IMR-90 (cell line): ENCODE measurements around the gene XRCC3. TPM values are rescaled to one million over a fixed set of nuclear protein-coding genes. Genes with fewer than 3 reads are reported as not detected.

ENCODE experiments used
- ATAC-seq: fragments of 200-7000 bp; cut with Tn5 transposase; 2 replicates; pipeline ENCODE4 v1.9.1; 2020; ENCODE audit warnings: low read depth, mild to moderate bottlenecking, moderate library complexity
- BruUV-seq: library from RNA; stranded (reverse); fragments of 400-500 nt; replicated peaks from 2 replicates; lab custom pipeline; 2021; lab: Mats Ljungman, UMichigan
- CTCF ChIA-PET: fragments of 300-600 bp; formaldehyde crosslinking; extraction: SDS; loops from one replicate; lab custom pipeline; 2021; ENCODE audit warnings: antibody characterized with exemption; lab: Yijun Ruan, JAX
- POLR2A ChIA-PET: fragments of 300-600 bp; sonication (Branson Sonifier 250); formaldehyde crosslinking; loops from one replicate; lab custom pipeline; 2022; ENCODE audit warnings: antibody characterized with exemption; ENCODE audit not compliant: unreplicated experiment; lab: Charles Lee
- DNase-seq: peaks from one replicate; pipeline ENCODE4 v3.0.0; 2013
- H2AFZ ChIP-seq: replicated peaks from 2 replicates; pipeline ENCODE3; 2013; ENCODE audit warnings: low read length, mild to moderate bottlenecking; ENCODE audit not compliant: poor library complexity
- H2AK5ac ChIP-seq: 2 replicates; pipeline ENCODE4 v1.6.1; 2013; ENCODE audit warnings: low read depth, low read length, inconsistent platforms
- H2AK9ac ChIP-seq: replicated peaks from 2 replicates; pipeline ENCODE3; 2013; ENCODE audit warnings: mild to moderate bottlenecking, low read depth, low read length, moderate library complexity; ENCODE audit not compliant: poor library complexity
- H2BK120ac ChIP-seq: 2 replicates; pipeline ENCODE4 v1.6.1; 2013; ENCODE audit warnings: low read depth, low read length, inconsistent platforms
- H2BK15ac ChIP-seq: 3 replicates; pipeline ENCODE4 v1.6.1; 2013; ENCODE audit warnings: low read depth, low read length, inconsistent platforms
- H2BK20ac ChIP-seq: 2 replicates; pipeline ENCODE4 v1.6.1; 2013; ENCODE audit warnings: low read depth, mild to moderate bottlenecking, inconsistent platforms, low read length, moderate library complexity
- H2BK5ac ChIP-seq: 2 replicates; pipeline ENCODE4 v1.6.1; 2013; ENCODE audit warnings: mild to moderate bottlenecking, low read depth, low read length, inconsistent platforms; ENCODE audit not compliant: poor library complexity, severe bottlenecking
- H3K14ac ChIP-seq: replicated peaks from 2 replicates; pipeline ENCODE4 v1.6.1; 2013; ENCODE audit warnings: low read depth, low read length, inconsistent platforms
- H3K18ac ChIP-seq: 2 replicates; pipeline ENCODE4 v1.6.1; 2013; ENCODE audit warnings: low read depth, low read length, control low read depth
- H3K23ac ChIP-seq: 2 replicates; pipeline ENCODE4 v1.6.1; 2013; ENCODE audit warnings: low read depth, low read length, inconsistent platforms
- H3K27ac ChIP-seq: 2 replicates; pipeline ENCODE4 v1.5.1; 2013; ENCODE audit warnings: mild to moderate bottlenecking, control low read depth, low read length; ENCODE audit not compliant: insufficient read depth
- H3K27me3 ChIP-seq: 2 replicates; pipeline ENCODE4 v1.6.1; 2013; ENCODE audit warnings: low read length; ENCODE audit not compliant: control insufficient read depth, insufficient read depth
- H3K36me3 ChIP-seq: 2 replicates; pipeline ENCODE4 v1.6.1; 2013; ENCODE audit warnings: low read length, mixed read lengths; ENCODE audit not compliant: control insufficient read depth, insufficient read depth
- H3K4ac ChIP-seq: 2 replicates; pipeline ENCODE4 v1.6.1; 2013; ENCODE audit warnings: low read depth, low read length, inconsistent platforms
- H3K4me1 ChIP-seq: 2 replicates; pipeline ENCODE4 v1.6.1; 2013; ENCODE audit warnings: low read length, mixed read lengths; ENCODE audit not compliant: control insufficient read depth, insufficient read depth
- H3K4me2 ChIP-seq: 2 replicates; pipeline ENCODE4 v1.6.1; 2013; ENCODE audit warnings: low read depth, mild to moderate bottlenecking, control low read depth, low read length, moderate library complexity
- H3K4me3 ChIP-seq: 2 replicates; pipeline ENCODE4 v1.5.1; 2013; ENCODE audit warnings: low read depth, mild to moderate bottlenecking, control low read depth, low read length, moderate library complexity; ENCODE audit not compliant: insufficient read depth
- H3K56ac ChIP-seq: 2 replicates; pipeline ENCODE4 v1.6.1; 2013; ENCODE audit warnings: low read length, inconsistent platforms; ENCODE audit not compliant: insufficient read depth; ENCODE audit errors: extremely low read depth
- H3K79me1 ChIP-seq, 2 experiments: 2 replicates each; pipeline ENCODE4 v1.6.1; 2013; ENCODE audit warnings: low read length in 2 of 2, inconsistent platforms in 1 of 2, low read depth in 1 of 2
- H3K9ac ChIP-seq: 2 replicates; pipeline ENCODE4 v1.6.1; 2013; ENCODE audit warnings: low read depth, low read length, control low read depth
- H3K9me1 ChIP-seq: 2 replicates; pipeline ENCODE4 v1.6.1; 2013; ENCODE audit warnings: low read length, inconsistent platforms; ENCODE audit not compliant: insufficient read depth
- H3K9me3 ChIP-seq: 2 replicates; pipeline ENCODE4 v1.6.1; 2013; ENCODE audit warnings: low read length; ENCODE audit not compliant: control insufficient read depth, insufficient read depth
- H4K20me1 ChIP-seq: 2 replicates; pipeline ENCODE4 v1.6.1; 2013; ENCODE audit warnings: low read length, inconsistent platforms; ENCODE audit not compliant: insufficient read depth
- H4K5ac ChIP-seq: 2 replicates; pipeline ENCODE4 v1.6.1; 2013; ENCODE audit warnings: mild to moderate bottlenecking, low read depth, low read length, control low read depth
- H4K8ac ChIP-seq, 2 experiments: 2 replicates each; pipeline ENCODE4 v1.6.1; 2013; ENCODE audit warnings: low read depth in 2 of 2, low read length in 2 of 2, control low read depth in 1 of 2, inconsistent platforms in 1 of 2
- H4K91ac ChIP-seq: 2 replicates; pipeline ENCODE4 v1.6.1; 2013; ENCODE audit warnings: low read depth, low read length, inconsistent platforms; ENCODE audit not compliant: insufficient read depth
- BHLHE40 ChIP-seq: fragments of 150-350 bp; IDR thresholded peaks from 2 replicates; pipeline ENCODE4 v1.6.1; 2016; ENCODE audit warnings: mild to moderate bottlenecking, low read depth, low read length
- CHD1 ChIP-seq: IDR thresholded peaks from 2 replicates; pipeline ENCODE4 v1.6.1; 2012; ENCODE audit warnings: low read depth, low read length, improper control_type of control experiment
- FOS ChIP-seq: fragments of 150-350 bp; IDR thresholded peaks from 2 replicates; pipeline ENCODE4 v1.6.1; 2016; ENCODE audit warnings: low read depth, low read length
- MAFK ChIP-seq: IDR thresholded peaks from 2 replicates; pipeline ENCODE4 v1.6.1; 2012; ENCODE audit warnings: low read depth, low read length, improper control_type of control experiment
- MAZ ChIP-seq: IDR thresholded peaks from 2 replicates; pipeline ENCODE4 v1.6.1; 2012; ENCODE audit warnings: low read depth, mild to moderate bottlenecking, low read length, improper control_type of control experiment, moderate library complexity, borderline replicate concordance
- MXI1 ChIP-seq: IDR thresholded peaks from 2 replicates; pipeline ENCODE4 v1.6.1; 2012; ENCODE audit warnings: low read depth, mild to moderate bottlenecking, low read length, moderate library complexity, borderline replicate concordance
- NFE2L2 ChIP-seq: fragments of 150-350 bp; IDR thresholded peaks from 2 replicates; pipeline ENCODE4 v1.6.1; 2016; ENCODE audit warnings: low read depth, mild to moderate bottlenecking, low read length
- POLR2A ChIP-seq: IDR thresholded peaks from 2 replicates; pipeline ENCODE4 v1.6.1; 2012; ENCODE audit warnings: mild to moderate bottlenecking, low read depth, low read length
- RAD21 ChIP-seq: IDR thresholded peaks from 2 replicates; pipeline ENCODE4 v1.6.1; 2012; ENCODE audit warnings: low read length, improper control_type of control experiment
- RCOR1 ChIP-seq: IDR thresholded peaks from 2 replicates; pipeline ENCODE4 v1.6.1; 2012; ENCODE audit warnings: mild to moderate bottlenecking, low read length, improper control_type of control experiment; ENCODE audit not compliant: insufficient replicate concordance
- RFX5 ChIP-seq: IDR thresholded peaks from 2 replicates; pipeline ENCODE4 v1.8.0; 2012; ENCODE audit warnings: low read depth, mild to moderate bottlenecking, low read length, moderate library complexity
- SMC3 ChIP-seq: fragments of 150-350 bp; IDR thresholded peaks from 2 replicates; pipeline ENCODE4 v1.6.1; 2016; ENCODE audit warnings: low read depth, mild to moderate bottlenecking, antibody characterized with exemption, low read length, moderate library complexity
- WGBS, 2 experiments: methylation state at CpG; one replicate each; pipeline versions ENCODE4 v1.1.5 to v1.1.7; 2013; ENCODE audit warnings: missing lambda C conversion rate in 2 of 2; ENCODE audit not compliant: insufficient read length in 1 of 2; ENCODE audit errors: extremely low coverage in 2 of 2; 5-methylcytosine and 5-hydroxymethylcytosine counted together
- dilution Hi-C: fragments of 300-500 bp; cut with HindIII; formaldehyde crosslinking; loops from one replicate; pipeline ENCODE4 v1.14.3; 2018; ENCODE audit warnings: low sequenced_read_pairs; ENCODE audit not compliant: unreplicated experiment
- in situ Hi-C: fragments of 300-500 bp; cut with MboI; formaldehyde crosslinking; loops from 3 replicates; pipeline ENCODE4 v1.14.3; 2019; ENCODE audit warnings: low sequenced_read_pairs, inconsistent platforms, mixed read lengths
- intact Hi-C: fragments of 100-400 bp; cut with micrococcal nuclease; formaldehyde crosslinking; loops from 2 replicates; pipeline ENCODE4 v1.10.0; 2022
- polyA plus RNA-seq, 3 experiments: library from polyadenylated mRNA; depleted of rRNA; stranded (reverse); fragments of >200 nt; gene quantifications; 2 replicates each; pipeline ENCODE4 v1.2.3, GENCODE V29; 2012; ENCODE audit warnings: low replicate concordance in 1 of 3
- total RNA-seq: library from RNA; depleted of rRNA; stranded (reverse); fragments of >200 nt; gene quantifications from 2 replicates; pipeline ENCODE4 v1.2.3, GENCODE V29; 2012
- TF ChIP-seq, protein P1 (sequence below): fragments of 150-350 bp; IDR thresholded peaks from 2 replicates; pipeline ENCODE4 v1.6.1; 2017; ENCODE audit warnings: mild to moderate bottlenecking, antibody characterized with exemption, low read length, low read depth
- TF ChIP-seq, protein P2 (sequence below): fragments of 150-350 bp; IDR thresholded peaks from 2 replicates; pipeline ENCODE4 v1.6.1; 2016; ENCODE audit warnings: low read depth, mild to moderate bottlenecking, low read length, moderate library complexity, borderline replicate concordance
- TF ChIP-seq, protein P3 (sequence below): conservative IDR thresholded peaks from 2 replicates; pipeline ENCODE4 v1.5.1; 2012; ENCODE audit warnings: mild to moderate bottlenecking, low read depth, low read length, improper control_type of control experiment

The XRCC3 gene
- total and polyA plus RNA-seq, 2 of the 4 experiments (the other 2 are of a cell fraction): 8.1 to 9.5 TPM

DNA sequence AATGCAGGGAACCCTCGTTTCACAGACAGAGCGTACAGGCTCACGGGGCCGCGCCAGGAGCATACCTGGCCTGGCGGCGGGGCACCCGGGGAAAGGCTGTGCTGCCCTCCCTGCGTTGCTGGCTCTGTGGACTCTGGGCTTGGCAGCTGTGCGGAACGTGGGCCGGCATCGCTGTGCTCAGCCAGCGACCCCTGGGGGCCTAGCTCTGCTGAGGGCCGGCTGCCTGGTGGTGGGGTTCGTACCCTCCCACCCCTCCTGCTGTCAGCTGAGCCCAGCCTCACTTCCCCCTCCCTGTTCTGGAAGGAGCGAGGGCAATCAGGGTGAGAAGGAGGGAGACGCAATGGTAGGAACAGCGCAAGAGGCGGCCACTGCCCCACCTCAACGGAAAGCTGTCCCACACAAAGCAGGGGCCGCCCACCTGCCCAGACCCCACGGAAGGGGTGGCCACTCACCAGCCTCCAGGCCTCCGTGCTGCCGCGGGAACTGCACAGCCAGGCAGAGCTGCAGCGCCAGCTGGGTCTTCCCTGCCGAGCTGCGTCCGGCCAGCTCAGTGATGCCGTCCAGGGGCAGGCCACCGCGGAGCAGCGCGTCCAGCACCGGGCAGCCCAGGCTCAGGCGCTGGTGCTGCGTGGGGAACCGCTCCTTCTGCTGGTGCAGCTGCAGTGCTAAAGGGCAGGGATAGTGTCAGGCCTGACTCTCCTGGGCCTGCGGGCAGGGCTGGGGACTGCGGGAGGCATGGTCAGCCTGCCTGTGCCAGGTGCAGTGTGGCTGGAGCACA, 8.5 kb downstream of the XRCC3 start:
- H2AK5ac ChIP-seq: no peak overlapping the region
- no peaks in the 10 kb centered on the region for H3K4me1 ChIP-seq
- H3K4me2 ChIP-seq: no peak overlapping the region
- H3K56ac ChIP-seq: no peak overlapping the region
- ATAC-seq (no peak), DNase-seq (no peak)
- no peak overlapping the region for H3K4me3 ChIP-seq
- in situ Hi-C loops (no loop called here), intact Hi-C loops (no loop called here), dilution Hi-C loops (no loop called here)
- H3K18ac ChIP-seq: no peak overlapping the region
- H2AK9ac ChIP-seq: no peak overlapping the region
- no peak for TF ChIP-seq RAD21
- no peak for TF ChIP-seq POLR2A
- TF ChIP-seq SMC3: no peak
- TF ChIP-seq, protein P1, sequence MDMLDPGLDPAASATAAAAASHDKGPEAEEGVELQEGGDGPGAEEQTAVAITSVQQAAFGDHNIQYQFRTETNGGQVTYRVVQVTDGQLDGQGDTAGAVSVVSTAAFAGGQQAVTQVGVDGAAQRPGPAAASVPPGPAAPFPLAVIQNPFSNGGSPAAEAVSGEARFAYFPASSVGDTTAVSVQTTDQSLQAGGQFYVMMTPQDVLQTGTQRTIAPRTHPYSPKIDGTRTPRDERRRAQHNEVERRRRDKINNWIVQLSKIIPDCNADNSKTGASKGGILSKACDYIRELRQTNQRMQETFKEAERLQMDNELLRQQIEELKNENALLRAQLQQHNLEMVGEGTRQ: no peak
- no peak for TF ChIP-seq NFE2L2
- TF ChIP-seq, protein P2, sequence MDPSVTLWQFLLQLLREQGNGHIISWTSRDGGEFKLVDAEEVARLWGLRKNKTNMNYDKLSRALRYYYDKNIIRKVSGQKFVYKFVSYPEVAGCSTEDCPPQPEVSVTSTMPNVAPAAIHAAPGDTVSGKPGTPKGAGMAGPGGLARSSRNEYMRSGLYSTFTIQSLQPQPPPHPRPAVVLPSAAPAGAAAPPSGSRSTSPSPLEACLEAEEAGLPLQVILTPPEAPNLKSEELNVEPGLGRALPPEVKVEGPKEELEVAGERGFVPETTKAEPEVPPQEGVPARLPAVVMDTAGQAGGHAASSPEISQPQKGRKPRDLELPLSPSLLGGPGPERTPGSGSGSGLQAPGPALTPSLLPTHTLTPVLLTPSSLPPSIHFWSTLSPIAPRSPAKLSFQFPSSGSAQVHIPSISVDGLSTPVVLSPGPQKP: no peak
- TF ChIP-seq RCOR1: no peak
- TF ChIP-seq, protein P3, sequence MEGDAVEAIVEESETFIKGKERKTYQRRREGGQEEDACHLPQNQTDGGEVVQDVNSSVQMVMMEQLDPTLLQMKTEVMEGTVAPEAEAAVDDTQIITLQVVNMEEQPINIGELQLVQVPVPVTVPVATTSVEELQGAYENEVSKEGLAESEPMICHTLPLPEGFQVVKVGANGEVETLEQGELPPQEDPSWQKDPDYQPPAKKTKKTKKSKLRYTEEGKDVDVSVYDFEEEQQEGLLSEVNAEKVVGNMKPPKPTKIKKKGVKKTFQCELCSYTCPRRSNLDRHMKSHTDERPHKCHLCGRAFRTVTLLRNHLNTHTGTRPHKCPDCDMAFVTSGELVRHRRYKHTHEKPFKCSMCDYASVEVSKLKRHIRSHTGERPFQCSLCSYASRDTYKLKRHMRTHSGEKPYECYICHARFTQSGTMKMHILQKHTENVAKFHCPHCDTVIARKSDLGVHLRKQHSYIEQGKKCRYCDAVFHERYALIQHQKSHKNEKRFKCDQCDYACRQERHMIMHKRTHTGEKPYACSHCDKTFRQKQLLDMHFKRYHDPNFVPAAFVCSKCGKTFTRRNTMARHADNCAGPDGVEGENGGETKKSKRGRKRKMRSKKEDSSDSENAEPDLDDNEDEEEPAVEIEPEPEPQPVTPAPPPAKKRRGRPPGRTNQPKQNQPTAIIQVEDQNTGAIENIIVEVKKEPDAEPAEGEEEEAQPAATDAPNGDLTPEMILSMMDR: no peak
- no peak for TF ChIP-seq MAZ
- no peak for TF ChIP-seq RFX5
- no peak for TF ChIP-seq FOS
- TF ChIP-seq MXI1: no peak
- TF ChIP-seq CHD1: no peak
- TF ChIP-seq BHLHE40: no peak
- TF ChIP-seq MAFK: no peak
- H3K79me1 ChIP-seq: peaks cover 11 to 66% of the 10 kb centered on the region in 2 experiments; a peak in 2 of 4 replicates
- no peak overlapping the region for H2BK5ac ChIP-seq
- H3K27me3 ChIP-seq: no peaks in the 10 kb centered on the region
- no peak overlapping the region for H4K91ac ChIP-seq
- BruUV-seq: no TSS peak
- H2AFZ ChIP-seq: no peak overlapping the region
- H3K36me3 ChIP-seq: peaks cover 56% of the 10 kb centered on the region
- H2BK120ac ChIP-seq: no peak overlapping the region
- no peak overlapping the region for H3K14ac ChIP-seq
- no peak overlapping the region for H4K5ac ChIP-seq
- H3K9me1 ChIP-seq: no peaks in the 10 kb centered on the region
- H2BK15ac ChIP-seq: no peak overlapping the region
- H2BK20ac ChIP-seq: no peak overlapping the region
- H3K23ac ChIP-seq: no peak overlapping the region
- H3K4ac ChIP-seq: no peak overlapping the region
- H4K20me1 ChIP-seq: peaks cover 24% of the 10 kb centered on the region
- POLR2A ChIA-PET: no interaction called here
- H3K9me3 ChIP-seq: no peaks in the 10 kb centered on the region
- CTCF ChIA-PET: no interaction called here
- WGBS, 2 experiments: 92% methylated on average over 29 of the region's 41 CpGs; no CpG with 5 or more reads in 1 of the 2 experiments
- H3K27ac ChIP-seq: no peak overlapping the region
- no peak overlapping the region for H4K8ac ChIP-seq
- H3K9ac ChIP-seq: no peak overlapping the region
